Right renal pelvis (tissue), 4 donors: ENCODE results near the gene ZNF175. TPM values are rescaled to one million over a fixed set of nuclear protein-coding genes. Genes with fewer than 3 reads are reported as not detected.

Experiments
- DNase-seq, 4 donors: peaks; one replicate each; pipeline ENCODE4 v3.0.0-alpha.2; 2013; ENCODE audit warnings: low read depth in 4 of 4, low spot score in 3 of 4, missing footprints in 1 of 4
- polyA plus RNA-seq, 4 donors: library from polyadenylated mRNA; unstranded; fragments of 120-200 nt; gene quantifications; one replicate each; pipeline ENCODE4 v1.2.1, GENCODE V29; 2013; ENCODE audit not compliant: insufficient read length in 4 of 4

Gene ZNF175
- polyA plus RNA-seq, 4 donors, result 14.6 to 19.9 (median 17.6) TPM

DNA sequence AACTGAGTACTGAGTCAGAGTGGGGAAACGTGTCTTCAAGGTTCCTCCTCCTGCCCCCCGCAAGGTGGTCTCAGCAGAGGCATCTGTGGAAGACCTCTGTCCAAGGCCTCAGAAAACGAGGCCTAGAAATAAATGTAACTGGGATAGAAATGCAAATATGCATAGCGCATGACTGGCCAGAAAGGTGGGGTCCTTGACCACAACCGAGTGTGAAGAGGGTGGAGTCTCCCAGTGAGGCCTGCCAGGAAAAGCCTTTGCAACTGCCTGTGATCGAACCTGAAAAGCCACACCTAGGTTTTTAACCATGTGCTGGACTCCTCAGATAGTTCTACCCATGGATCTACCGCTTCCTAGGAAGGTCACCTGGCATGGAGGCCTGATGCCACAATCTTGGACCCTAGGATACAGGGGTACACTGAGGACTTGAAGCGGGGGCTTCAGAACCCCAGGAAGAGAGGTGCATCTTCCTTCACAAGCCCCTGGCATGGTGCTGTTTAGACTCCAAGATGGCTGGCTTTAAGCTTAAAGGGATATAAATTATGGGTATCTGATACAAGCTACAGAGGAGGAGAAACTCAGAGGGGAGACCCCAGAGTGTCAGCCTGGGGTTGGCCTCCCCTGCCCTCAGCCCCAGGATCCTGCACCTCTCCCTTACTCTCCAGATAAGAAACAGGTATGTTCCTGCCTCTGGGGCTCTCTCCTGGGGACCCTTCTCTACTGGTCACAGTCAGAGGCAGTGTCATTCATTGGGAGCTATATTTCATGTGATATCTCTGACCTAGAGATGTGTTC, 21.4 kb upstream of the ZNF175 start:
- DNase-seq, result no peak

DNA sequence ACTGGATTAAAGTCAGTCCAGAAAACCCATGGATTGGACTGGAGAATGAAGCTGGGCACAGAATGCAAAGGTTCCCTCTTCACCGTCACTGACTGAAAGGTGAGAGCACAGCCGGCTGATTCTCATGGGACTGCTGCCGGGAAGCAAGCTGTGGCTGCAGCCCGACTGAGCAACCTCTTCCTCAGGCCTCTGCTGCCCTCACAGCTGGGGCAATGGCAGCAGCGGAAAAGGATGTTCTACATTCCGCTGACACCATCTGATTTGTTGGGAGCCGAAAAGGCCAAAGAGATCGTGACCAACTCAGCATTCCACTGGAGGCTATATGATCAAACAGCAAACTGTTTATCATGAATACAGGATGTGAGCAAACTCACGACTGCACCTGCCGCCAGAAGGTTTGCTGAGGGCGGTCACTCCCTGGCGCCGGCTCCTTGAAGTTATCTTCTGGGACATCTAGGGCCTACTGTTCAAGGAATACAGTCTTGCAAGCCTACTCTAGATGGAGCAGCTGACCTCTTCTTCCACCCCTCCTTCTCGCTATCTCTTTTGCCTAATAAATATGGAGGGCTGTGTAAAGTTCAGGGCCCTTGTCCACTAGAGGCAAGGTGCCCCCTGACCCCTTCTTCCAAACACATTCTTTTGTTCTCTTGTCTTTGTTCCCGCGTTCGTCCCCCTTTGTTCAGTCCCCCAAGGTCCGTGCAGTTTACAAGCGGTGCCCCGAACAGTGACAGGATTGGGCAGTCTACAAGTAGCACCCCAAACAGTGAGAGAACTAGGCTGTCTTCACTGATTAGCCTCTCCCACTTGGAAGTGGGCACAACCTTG, 20.0 kb upstream of the ZNF175 start:
- DNase-seq, result no peak

DNA sequence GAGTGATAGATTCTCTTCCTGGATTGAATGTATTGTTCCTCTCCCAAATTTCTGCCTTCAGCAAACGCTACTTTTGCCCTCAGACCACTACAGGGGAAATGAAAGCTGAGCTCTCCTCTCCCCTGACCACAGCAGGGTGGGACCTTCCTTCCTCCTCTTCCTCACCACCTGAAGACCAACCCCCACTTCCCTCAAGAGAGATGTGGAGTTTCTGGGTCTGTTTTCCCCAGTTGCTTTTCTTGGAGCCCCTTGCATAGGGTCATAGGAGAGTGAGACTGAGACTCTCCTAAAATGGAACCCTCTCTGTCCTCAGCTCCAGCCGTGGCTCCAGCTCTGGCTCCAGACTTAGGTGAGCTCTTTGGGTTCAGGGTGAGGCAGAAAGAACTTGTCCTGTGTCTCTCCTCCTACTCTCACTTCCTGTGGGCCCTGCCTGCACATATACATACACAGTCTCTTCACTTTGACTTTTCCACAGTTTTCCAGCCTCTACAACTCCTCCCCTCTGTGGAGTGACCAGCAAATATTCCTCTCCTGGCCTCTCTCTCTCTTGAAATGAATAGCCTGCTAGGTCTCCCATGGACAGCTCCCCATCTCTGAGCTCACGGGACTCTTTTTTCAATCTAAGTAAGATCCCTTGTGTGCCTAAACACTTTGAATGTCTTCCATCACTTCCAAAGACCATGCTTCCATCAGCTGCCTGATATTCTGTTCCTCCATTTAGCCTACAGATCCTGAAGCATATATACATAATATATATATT, 19.2 kb upstream of the ZNF175 start:
- no peak for DNase-seq

- DNase-seq, result no peak
Observed at GRCh38 chr19:51552608-51552995, 18.5 kb upstream of the ZNF175 start.

- DNase-seq, result peak; percentile 69 to 74 (median 74)
Observed at GRCh38 chr19:51552996-51553725, 17.9 kb upstream of the ZNF175 start.

GRCh38 chr19:51559240-51559639, 11.8 kb upstream of the ZNF175 start:
- DNase-seq, result no peak

- DNase-seq, result no peak
Observed at GRCh38 chr19:51560339-51560738, 10.7 kb upstream of the ZNF175 start.

DNA sequence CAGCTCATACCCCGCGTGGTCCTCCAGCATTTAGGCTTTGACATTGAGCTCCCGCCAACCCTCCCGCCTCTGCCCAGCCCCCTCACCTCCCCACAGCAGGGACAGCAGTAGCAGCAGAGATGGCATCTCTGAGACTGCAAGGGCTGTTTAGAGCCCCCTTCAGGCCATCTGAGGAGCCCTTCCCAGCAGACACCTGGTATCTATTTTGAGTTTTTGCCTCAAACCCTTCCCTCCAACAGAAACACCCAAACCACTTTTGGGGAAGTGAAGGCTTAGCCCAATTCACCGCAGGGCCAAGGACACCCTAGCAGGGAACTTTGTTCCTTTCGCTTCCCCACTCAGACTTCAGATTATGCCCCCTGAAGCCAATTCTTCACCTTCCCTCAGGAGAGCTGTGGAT, 6.3 kb upstream of the ZNF175 start:
- no peak for DNase-seq

- DNase-seq, result no peak
Observed at GRCh38 chr19:51565583-51565982, 5.5 kb upstream of the ZNF175 start.

DNA sequence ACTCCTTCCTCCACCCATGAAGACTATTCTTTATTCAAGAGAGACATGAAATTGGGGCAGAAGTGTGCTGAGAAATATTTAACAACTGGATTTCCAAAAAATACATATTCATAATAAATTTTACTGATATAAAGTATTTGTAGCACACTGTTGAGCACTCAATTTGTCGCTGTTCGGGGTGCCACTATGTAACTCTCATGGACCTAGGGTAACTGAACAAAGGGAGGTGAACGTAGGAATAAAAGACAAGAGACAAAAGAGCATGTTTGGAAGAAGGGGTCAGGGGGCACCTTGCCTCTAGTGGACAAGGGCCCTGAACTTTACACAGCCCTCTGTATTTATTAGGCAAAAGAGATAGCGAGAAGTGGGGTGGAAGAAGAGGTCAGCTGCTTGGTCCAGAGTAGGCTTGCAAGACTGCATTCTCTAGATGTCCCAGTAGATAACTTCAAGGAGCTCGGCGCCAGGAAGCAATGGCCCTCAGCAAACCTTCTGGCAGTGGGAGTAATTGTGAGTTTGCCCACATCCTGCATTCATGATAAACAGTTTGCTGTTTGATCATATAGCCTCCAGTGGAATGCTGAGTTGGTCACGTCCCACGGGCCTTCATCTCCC, 4.5 kb upstream of the ZNF175 start:
- no peak for DNase-seq

DNA sequence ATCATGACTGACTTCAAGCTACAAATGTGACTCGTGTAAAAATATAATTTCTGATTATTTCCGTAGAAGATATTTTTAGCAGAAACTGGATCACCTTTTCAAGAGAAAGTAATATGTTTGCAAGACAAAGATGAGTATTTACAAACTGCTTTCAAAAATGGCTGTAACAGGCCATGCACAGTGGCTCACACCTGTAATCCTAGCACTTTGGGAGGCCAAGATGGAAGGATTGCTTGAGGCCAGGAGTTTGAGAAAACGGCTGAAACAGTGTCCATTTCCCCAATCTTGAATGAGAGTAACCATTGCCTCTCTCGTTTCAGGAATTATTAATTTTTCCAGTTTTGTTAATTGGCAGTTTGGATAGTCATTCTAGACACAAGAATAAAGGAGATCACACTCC, 3.5 kb upstream of the ZNF175 start:
- DNase-seq, result no peak

DNA sequence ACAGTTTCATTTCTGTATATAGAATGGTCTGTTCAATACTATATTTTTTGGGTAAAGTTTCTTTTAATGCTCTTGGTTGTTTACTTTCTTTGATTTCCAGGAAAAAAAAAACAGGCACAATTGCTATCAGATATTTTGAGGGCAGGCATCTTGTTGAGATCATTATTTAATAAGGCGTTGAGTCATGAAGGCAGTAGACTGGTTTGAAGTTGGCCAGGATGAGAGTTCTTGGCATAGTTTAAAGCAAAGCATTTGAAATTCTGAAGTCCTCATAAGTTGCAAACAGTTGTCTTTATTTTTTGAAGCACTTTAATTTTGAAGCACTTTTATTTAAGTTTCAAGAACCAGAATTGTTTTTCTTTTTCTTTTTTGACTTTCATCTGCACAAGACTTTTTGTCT, 2.6 kb upstream of the ZNF175 start:
- DNase-seq, result no peak

DNA sequence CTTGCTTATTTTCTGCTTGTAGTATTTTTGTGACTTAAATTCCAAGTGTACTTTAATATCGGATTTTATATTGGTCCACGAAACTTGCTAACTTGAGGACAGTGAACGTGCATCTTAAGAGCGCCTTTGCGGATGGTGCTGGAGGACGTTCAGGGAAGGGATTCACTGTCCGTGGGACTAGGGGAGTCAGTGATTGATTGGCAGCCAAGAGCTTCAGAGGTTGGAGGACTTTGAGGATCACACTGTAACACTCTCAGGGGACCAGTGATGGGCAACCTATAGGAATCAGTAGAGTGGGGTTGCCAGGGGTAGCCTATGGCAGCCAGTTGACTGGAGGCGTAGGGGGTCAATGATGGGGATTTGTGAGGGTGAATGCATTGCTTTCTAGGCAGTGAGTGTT, 516 bp downstream of the ZNF175 start:
- DNase-seq, result no peak

DNA sequence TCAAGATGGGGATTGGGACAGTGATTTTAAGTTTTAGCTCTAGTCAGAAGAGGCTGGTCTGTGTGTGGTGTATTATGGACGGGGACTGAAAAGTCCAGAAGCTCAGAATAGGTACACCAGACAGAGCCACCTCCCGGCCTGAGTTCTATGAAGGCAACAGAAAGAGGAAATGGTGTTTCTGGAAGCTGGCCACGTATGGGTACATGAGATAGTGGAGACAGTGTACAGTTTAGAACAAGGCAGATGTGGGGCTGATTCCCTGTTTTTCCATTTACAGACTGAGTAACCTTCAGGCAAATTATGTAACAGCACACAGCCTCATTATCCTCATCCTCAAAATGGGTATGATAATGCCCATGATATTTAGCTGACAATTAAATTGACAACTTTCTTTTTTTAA, 1.3 kb downstream of the ZNF175 start:
- no peak for DNase-seq

DNA sequence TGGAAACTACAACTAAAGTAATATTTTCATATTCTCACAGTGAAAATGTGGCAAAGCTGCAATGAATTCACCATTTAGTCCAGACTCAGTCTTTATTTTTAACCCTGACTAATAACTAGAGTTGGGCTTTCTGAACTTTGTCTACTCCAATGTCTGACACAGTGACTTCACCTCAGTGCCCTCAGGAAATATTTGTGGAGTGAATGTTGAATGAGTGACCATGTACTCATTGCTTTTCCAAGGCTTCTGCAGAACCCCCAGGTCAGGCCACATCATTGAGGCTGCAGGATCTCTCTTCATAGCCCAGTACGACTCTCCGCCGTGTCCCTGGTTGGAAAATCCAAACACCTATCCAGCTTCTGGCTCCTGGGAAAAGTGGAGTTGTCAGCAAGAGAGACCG, 1.8 kb downstream of the ZNF175 start:
- DNase-seq, result no peak

DNA sequence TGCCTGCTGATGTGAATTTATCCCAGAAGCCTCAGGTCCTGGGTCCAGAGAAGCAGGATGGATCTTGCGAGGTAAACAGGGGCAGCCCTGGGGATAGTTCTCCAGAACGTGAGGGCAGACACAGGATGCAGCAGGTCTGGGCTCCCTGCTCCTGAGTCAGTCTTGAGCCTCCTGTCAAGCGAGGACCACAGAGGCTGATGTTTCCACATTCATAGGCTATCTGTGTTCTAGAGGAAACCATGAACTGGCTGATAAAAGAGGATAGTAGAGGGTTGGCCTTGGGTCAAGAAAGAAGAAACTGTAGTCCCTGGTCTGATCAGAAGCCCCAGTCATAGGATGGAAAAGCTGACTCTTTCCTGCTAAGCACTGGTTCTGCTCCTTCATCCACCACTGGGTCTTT, 2.2 kb downstream of the ZNF175 start:
- DNase-seq, result no peak

GRCh38 chr19:51576850-51577249, 5.8 kb downstream of the ZNF175 start:
- DNase-seq, result no peak

GRCh38 chr19:51586103-51586728, 15.1 kb downstream of the ZNF175 start:
- no peak for DNase-seq

DNA sequence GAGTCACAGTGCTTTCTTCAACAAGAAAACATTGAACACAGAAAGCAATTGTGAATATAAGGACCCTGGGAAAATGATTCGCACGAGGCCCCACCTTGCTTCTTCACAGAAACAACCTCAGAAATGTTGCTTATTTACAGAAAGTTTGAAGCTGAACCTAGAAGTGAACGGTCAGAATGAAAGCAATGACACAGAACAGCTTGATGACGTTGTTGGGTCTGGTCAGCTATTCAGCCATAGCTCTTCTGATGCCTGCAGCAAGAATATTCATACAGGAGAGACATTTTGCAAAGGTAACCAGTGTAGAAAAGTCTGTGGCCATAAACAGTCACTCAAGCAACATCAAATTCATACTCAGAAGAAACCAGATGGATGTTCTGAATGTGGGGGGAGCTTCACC, 15.7 kb downstream of the ZNF175 start:
- no peak for DNase-seq
